T-cell (primary cell): Measurements from ENCODE around the gene SHC4. TPM values are rescaled to one million over a fixed set of nuclear protein-coding genes. Genes with fewer than 3 reads are reported as not detected.

Experiments used
- ATAC-seq, 4 experiments: fragments of 200-7000 bp in 3 of 4; fragments of 150-1000 bp in 1 of 4; cut with Tn5 transposase; replicated peaks in 1 of 4; 1 replicate in 3 of 4; 2 replicates in 1 of 4; pipeline ENCODE4 v1.10.0; 2021; ENCODE audit warnings: moderate library complexity in 3 of 4, mild to moderate bottlenecking in 2 of 4, moderate number of reproducible peaks in 1 of 4
- CTCF ChIA-PET, 2 donors: fragments of 300-600 bp; sonication (Branson Sonifier 250); formaldehyde crosslinking; loops; one replicate each; lab custom pipeline; 2022; ENCODE audit warnings: antibody characterized with exemption in 2 of 2; lab: Charles Lee
- POLR2A ChIA-PET, 2 donors: fragments of 300-600 bp; sonication (Branson Sonifier 250); formaldehyde crosslinking; loops; one replicate each; lab custom pipeline; 2022; ENCODE audit warnings: antibody characterized with exemption in 2 of 2; lab: Charles Lee
- DNase-seq, 35 experiments: peaks; one replicate each; pipeline versions ENCODE4 v3.0.0 to v3.0.0-alpha.2; 2013 to 2023
- H3K27ac ChIP-seq: one replicate; pipeline ENCODE4 v1.5.1; 2013; ENCODE audit warnings: low read length
- H3K27me3 ChIP-seq, 2 experiments: replicated peaks in 1 of 2; 1 replicate in 1 of 2; 2 replicates in 1 of 2; pipeline versions ENCODE4 v1.6.1 to v1.7.0; 2013; ENCODE audit warnings: low read length in 1 of 2, mixed read lengths in 1 of 2; ENCODE audit not compliant: control insufficient read depth in 2 of 2, insufficient read depth in 2 of 2; ENCODE audit errors: extremely low read depth in 1 of 2
- H3K36me3 ChIP-seq, 2 donors: 1 replicate in 1 of 2; 2 replicates in 1 of 2; pipeline versions ENCODE4 v1.6.1 to v1.7.0; 2013; ENCODE audit warnings: low read length in 1 of 2; ENCODE audit not compliant: control insufficient read depth in 2 of 2, insufficient read depth in 1 of 2; ENCODE audit errors: extremely low read depth in 1 of 2
- H3K4me1 ChIP-seq, 2 experiments: 1 replicate in 1 of 2; 2 replicates in 1 of 2; pipeline versions ENCODE4 v1.6.1 to v1.7.0; 2013; ENCODE audit warnings: low read length in 2 of 2, mixed read lengths in 1 of 2; ENCODE audit not compliant: insufficient read depth in 2 of 2, control insufficient read depth in 1 of 2; ENCODE audit errors: extremely low read depth in 1 of 2
- H3K4me3 ChIP-seq, 2 donors: 1 replicate in 1 of 2; 2 replicates in 1 of 2; pipeline versions ENCODE4 v1.5.1 to v1.7.0; 2013; ENCODE audit warnings: mild to moderate bottlenecking in 2 of 2, low read length in 1 of 2, moderate library complexity in 1 of 2; ENCODE audit not compliant: control insufficient read depth in 1 of 2; ENCODE audit errors: extremely low read depth in 1 of 2
- H3K9me3 ChIP-seq: 2 replicates; pipeline ENCODE4 v1.7.0; 2013
- H3K27ac Mint-ChIP-seq, 2 donors: one replicate each; pipeline ENCODE4 v1.8.0; 2020 to 2021; ENCODE audit warnings: mild to moderate bottlenecking in 2 of 2, mixed read lengths in 2 of 2
- H3K27me3 Mint-ChIP-seq, 2 donors: one replicate each; pipeline ENCODE4 v1.8.0; 2021 to 2022; ENCODE audit warnings: mixed read lengths in 2 of 2
- H3K36me3 Mint-ChIP-seq: one replicate; pipeline ENCODE4 v1.8.0; 2021; ENCODE audit warnings: mixed read lengths
- H3K4me1 Mint-ChIP-seq, 3 donors: one replicate each; pipeline ENCODE4 v1.8.0; 2020 to 2022; ENCODE audit warnings: mixed read lengths in 3 of 3, mild to moderate bottlenecking in 1 of 3
- H3K4me3 Mint-ChIP-seq, 3 donors: one replicate each; pipeline ENCODE4 v1.8.0; 2020 to 2022; ENCODE audit warnings: mild to moderate bottlenecking in 3 of 3, mixed read lengths in 3 of 3, moderate library complexity in 3 of 3
- H3K9me3 Mint-ChIP-seq, 3 donors: one replicate each; pipeline ENCODE4 v1.8.0; 2020 to 2022; ENCODE audit warnings: mixed read lengths in 3 of 3
- WGBS: methylation state at CpG from one replicate; pipeline ENCODE4 v1.1.5; 2013; ENCODE audit warnings: missing lambda C conversion rate; ENCODE audit not compliant: insufficient coverage; 5-methylcytosine and 5-hydroxymethylcytosine counted together
- total RNA-seq, 35 experiments: library from RNA in 6 of 35; stranded (reverse) in 6 of 35; fragments of 120-200 nt in 1 of 35; gene quantifications; one replicate each; pipeline versions ENCODE4 v1.2.1 to v1.2.4 and lab custom pipeline; 2013 to 2026

Gene SHC4
- total RNA-seq, 5 donors from 2014 or later (not counting 1 experiment from before 2014, with no cell fraction given) = 0.13 to 0.88 (median 0.19) TPM

GRCh38 chr15:48877630-48878595, 85.8 kb downstream of the SHC4 start, which contains the start of gene EID1:
Gene EID1, plus strand, starts transcription at chr15:48878134. Its CDS starts 43 bp downstream, at chr15:48878177.
- Mint-ChIP-seq H3K27ac (peak within 1 kb of the TSS; percentile 97 to 98), H3K27me3 (peaks cover 12 to 14% of the 10 kb centered on the region in 2 donors), H3K9me3 (peaks cover 0 to 2% (median 0%) of the 10 kb centered on the region in 3 donors), H3K4me3 (peak within 1 kb of the TSS; percentile 96 to 99 (median 97)), H3K4me1 (peaks cover 20 to 31% (median 29%) of the 10 kb centered on the region in 3 donors), H3K36me3 (peaks cover 8% of the 10 kb centered on the region)
- Histone ChIP-seq H3K27me3 (peaks cover 0 to 4% of the 10 kb centered on the region in 2 experiments), H3K9me3 (no peaks in the 10 kb centered on the region), H3K27ac (peak within 1 kb of the TSS; percentile 83), H3K36me3 (no peaks in the 10 kb centered on the region), H3K4me1 (peaks cover 7 to 13% of the 10 kb centered on the region in 2 experiments), H3K4me3 (peak within 1 kb of the TSS; percentile 65 to 84)
- peak; percentile 82 to 97 (median 90) for DNase-seq
- CTCF ChIA-PET = interaction anchor here (0.6 to 2.3 kb wide), 17 partner anchors 11 to 1760 kb away, joined by 3 to 34 read pairs (median 4); partner anchors contain the start of genes CEP152 (in 1 of the 2), COPS2 (in 1 of the 2) and GALK2 (in 1 of the 2)
- ATAC-seq = peak; percentile 93 to 98 (median 95)
- under 1% methylated on average over 57 of the region's 58 CpGs for WGBS
- POLR2A ChIA-PET = interaction anchor here (0.5 to 1.5 kb wide), 12 partner anchors 16 to 1547 kb away, joined by 3 to 11 read pairs (median 4); partner anchors contain the start of genes CEP152 (in 1 of the 2), COPS2 (in 1 of the 2), GALK2 (in 1 of the 2) and USP8 (in 1 of the 2)

DNA sequence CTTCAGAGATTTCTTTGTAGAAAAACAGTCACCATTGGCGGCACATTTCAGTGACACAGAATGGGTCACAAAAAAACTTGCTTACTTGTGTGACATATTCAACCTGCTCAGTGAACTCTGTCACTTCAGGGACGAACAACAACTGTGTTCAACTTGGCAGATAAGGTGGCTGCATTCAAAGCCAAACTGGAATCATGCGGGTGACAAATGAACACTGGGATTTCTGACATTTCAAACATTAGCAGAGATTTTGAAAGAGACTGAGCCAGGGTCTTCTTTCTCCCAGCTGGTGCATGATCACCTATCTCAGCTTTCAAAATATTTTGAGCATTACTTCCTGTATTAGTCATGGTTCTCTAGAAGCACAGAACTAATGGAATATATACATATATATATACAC, 87.7 kb downstream of the SHC4 start:
- ChIA-PET CTCF (no interaction called here), POLR2A (no interaction called here)

GRCh38 chr15:48875241-48875960, 88.3 kb downstream of the SHC4 start:
- Mint-ChIP-seq H3K27ac (no peak overlapping the region), H3K4me3 (no peak overlapping the region), H3K36me3 (peaks cover 8% of the 10 kb centered on the region), H3K4me1 (peaks cover 20 to 30% (median 29%) of the 10 kb centered on the region in 3 donors), H3K9me3 (peaks cover 0 to 2% (median 0%) of the 10 kb centered on the region in 3 donors), H3K27me3 (peaks cover 29 to 32% of the 10 kb centered on the region in 2 donors)
- 63% methylated on average over 1 of the region's 2 CpGs for WGBS
- DNase-seq (no peak), ATAC-seq (no peak)
- Histone ChIP-seq H3K4me3 (no peak overlapping the region), H3K27ac (no peak overlapping the region), H3K4me1 (peaks cover 7 to 13% of the 10 kb centered on the region in 2 experiments), H3K27me3 (peaks cover 0 to 4% of the 10 kb centered on the region in 2 experiments), H3K9me3 (no peaks in the 10 kb centered on the region), H3K36me3 (no peaks in the 10 kb centered on the region)
- ChIA-PET POLR2A (no interaction called here), CTCF (interaction anchor here in 1 of 2 donors (1.3 kb wide), 1 partner anchor 9 kb away, joined by 3 read pairs; no protein-coding TSS in a partner anchor)

More for the DNA sequence above, 87.7 kb downstream of the SHC4 start:
- no peak overlapping the region for H3K27ac ChIP-seq
- H3K27me3 ChIP-seq = peaks cover 0 to 4% of the 10 kb centered on the region in 2 experiments
- ATAC-seq (no peak), DNase-seq (no peak)
- no peak overlapping the region for H3K27ac Mint-ChIP-seq
- H3K36me3 Mint-ChIP-seq = peaks cover 8% of the 10 kb centered on the region
- peaks cover 26 to 29% of the 10 kb centered on the region in 2 donors for H3K27me3 Mint-ChIP-seq
- H3K4me3 Mint-ChIP-seq = no peak overlapping the region
- 88% methylated on average over 3 of the region's 3 CpGs for WGBS
- peaks cover 7 to 13% of the 10 kb centered on the region in 2 experiments for H3K4me1 ChIP-seq
- peaks cover 0 to 2% (median 0%) of the 10 kb centered on the region in 3 donors for H3K9me3 Mint-ChIP-seq
- H3K9me3 ChIP-seq = no peaks in the 10 kb centered on the region
- H3K4me1 Mint-ChIP-seq = peaks cover 20 to 31% (median 29%) of the 10 kb centered on the region in 3 donors
- no peak overlapping the region for H3K4me3 ChIP-seq
- no peaks in the 10 kb centered on the region for H3K36me3 ChIP-seq

DNA sequence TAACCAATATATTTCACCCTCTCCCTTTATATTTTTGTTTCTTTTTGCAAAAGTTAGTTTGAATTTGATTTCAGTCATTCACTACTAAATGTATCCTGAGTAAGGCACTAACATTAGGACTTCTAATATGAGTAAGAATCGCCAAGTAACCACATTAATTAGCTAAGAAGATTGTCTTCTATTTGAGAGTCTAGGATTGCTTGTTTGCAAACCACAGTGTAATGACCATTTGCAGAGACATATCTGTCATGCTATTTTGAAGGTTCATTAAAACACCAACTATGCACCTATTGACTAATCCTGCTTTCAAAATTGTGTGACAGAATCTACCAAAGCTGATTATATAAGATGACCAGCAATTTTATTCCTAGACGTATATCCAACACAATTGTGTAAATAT, 91.1 kb downstream of the SHC4 start:
- no peak for ATAC-seq
- Mint-ChIP-seq H3K9me3 (no peaks in the 10 kb centered on the region), H3K36me3 (no peaks in the 10 kb centered on the region), H3K4me1 (peaks cover 2 to 7% (median 6%) of the 10 kb centered on the region in 3 donors), H3K27ac (no peak overlapping the region), H3K4me3 (no peak overlapping the region), H3K27me3 (peaks cover 37 to 43% of the 10 kb centered on the region in 2 donors)
- no peak overlapping the region for H3K4me3 ChIP-seq
- DNase-seq = no peak
- H3K9me3 ChIP-seq = no peaks in the 10 kb centered on the region
- no CpG with 5 or more reads among the region's 2 CpGs for WGBS
- peaks cover 0 to 3% of the 10 kb centered on the region in 2 experiments for H3K4me1 ChIP-seq
- H3K27me3 ChIP-seq = peaks cover 0 to 4% of the 10 kb centered on the region in 2 experiments
- ChIA-PET POLR2A (interaction anchor here in 1 of 2 donors (0.6 kb wide), 1 partner anchor 525 kb away, joined by 5 read pairs; no protein-coding TSS in a partner anchor), CTCF (interaction anchor here in 1 of 2 donors (1.7 kb wide), 1 partner anchor 11 kb away, joined by 6 read pairs; no protein-coding TSS in a partner anchor)
- H3K36me3 ChIP-seq = no peaks in the 10 kb centered on the region
- H3K27ac ChIP-seq = no peak overlapping the region

DNA sequence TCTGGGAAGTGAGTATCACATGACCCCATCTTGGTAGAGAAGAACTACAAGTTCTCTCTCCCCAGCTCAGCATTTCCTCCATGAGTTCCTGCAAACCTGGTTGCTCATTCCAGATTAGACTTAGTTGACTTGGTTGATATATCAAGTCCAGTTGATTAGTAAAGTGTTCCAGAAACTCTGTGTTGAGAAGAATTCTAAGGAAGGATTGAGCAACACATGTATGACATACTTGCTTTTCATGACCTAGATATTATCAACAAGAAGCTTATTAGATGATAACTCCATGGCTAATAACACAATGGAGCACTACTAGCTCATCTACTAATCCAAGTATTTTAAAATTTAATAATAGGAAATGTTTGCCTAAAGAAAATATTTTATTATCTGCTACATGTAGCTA, 92.2 kb downstream of the SHC4 start:
- ATAC-seq = no peak
- H3K27ac Mint-ChIP-seq = no peak overlapping the region

More for the DNA sequence above, 92.2 kb downstream of the SHC4 start:
- Mint-ChIP-seq H3K4me3 (no peak overlapping the region), H3K4me1 (no peaks in the 10 kb centered on the region), H3K9me3 (no peaks in the 10 kb centered on the region), H3K27me3 (peaks cover 44 to 47% of the 10 kb centered on the region in 2 donors), H3K36me3 (no peaks in the 10 kb centered on the region)
- Histone ChIP-seq H3K36me3 (no peaks in the 10 kb centered on the region), H3K27me3 (peaks cover 0 to 4% of the 10 kb centered on the region in 2 experiments), H3K4me1 (no peaks in the 10 kb centered on the region), H3K4me3 (no peak overlapping the region), H3K27ac (no peak overlapping the region), H3K9me3 (no peaks in the 10 kb centered on the region)
- CTCF ChIA-PET = interaction anchor here in 1 of 2 donors (0.6 to 1.7 kb wide), 4 partner anchors 10 to 284 kb away, joined by 3 to 6 read pairs (median 4); partner anchors contain the start of genes CEP152 and COPS2
- no peak for DNase-seq
- POLR2A ChIA-PET = interaction anchor here in 1 of 2 donors (0.7 kb wide), 1 partner anchor 533 kb away, joined by 3 read pairs; no protein-coding TSS in a partner anchor
